ENCODE measurements around the gene EPB41L1. TPM values are rescaled to one million over a fixed set of nuclear protein-coding genes. Genes with fewer than 3 reads are reported as not detected.

EPB41L1 gene
- total and polyA plus RNA-seq, 2 donors: 32.1 to 37.0 TPM

DNA sequence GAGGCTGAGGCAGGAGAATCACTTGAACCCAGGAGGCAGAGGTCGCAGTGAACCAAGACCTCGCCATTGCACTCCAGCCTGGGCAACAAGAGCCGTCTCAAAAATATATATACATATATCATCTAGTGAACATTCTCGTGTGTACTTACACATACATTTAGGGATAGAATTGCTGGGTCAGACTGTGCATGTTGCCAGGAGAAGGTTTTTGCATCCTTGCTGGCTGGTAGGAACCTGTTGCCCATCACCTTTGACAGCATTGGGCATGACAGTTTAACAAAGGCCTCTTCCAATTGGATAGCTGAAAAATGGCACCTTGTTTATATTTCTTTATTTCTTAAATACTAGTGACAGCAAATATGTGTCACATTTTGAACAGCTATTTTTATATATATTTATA, 87.1 kb downstream of the EPB41L1 start:
- Histone ChIP-seq H3K36me3 (ENCODE audit: insufficient read depth) (peaks cover 3% of the 10 kb centered on the region), H3K4me3 (ENCODE audit: low read depth, low read length) (no peak overlapping the region), H3K4me1 (ENCODE audit: insufficient read depth) (no peaks in the 10 kb centered on the region), H3K27ac (ENCODE audit: low read depth) (no peak overlapping the region)
- DNase-seq (ENCODE audit: extremely low spot score): no peak
- 90% methylated on average over 4 of the region's 4 CpGs for WGBS

DNA sequence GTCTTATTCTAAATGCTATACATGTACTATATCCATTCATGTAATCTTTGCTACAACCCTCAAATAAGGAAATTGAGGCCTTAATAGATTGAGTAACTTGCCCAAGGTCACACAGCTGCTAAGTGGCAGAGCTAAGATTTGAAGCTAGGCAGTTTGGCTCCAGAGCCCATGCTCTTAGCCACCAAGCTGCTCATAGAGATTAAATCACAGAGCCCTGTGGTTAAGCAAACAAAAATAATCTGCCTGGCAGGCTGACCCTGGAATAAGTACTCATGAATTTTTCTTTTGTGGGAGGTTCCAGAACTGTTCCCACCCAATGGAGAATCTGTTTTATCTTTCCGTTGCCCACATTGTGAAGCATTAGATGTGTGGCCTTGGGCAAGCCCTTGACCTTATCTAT, 89.2 kb downstream of the EPB41L1 start:
- WGBS: 88% methylated on average over 1 of the region's 1 CpG
- Histone ChIP-seq H3K4me3 (ENCODE audit: low read depth, low read length) (no peak overlapping the region), H3K36me3 (ENCODE audit: insufficient read depth) (peaks cover 7% of the 10 kb centered on the region), H3K4me1 (ENCODE audit: insufficient read depth) (no peaks in the 10 kb centered on the region), H3K27ac (ENCODE audit: low read depth) (no peak overlapping the region)
- no peak for DNase-seq (ENCODE audit: extremely low spot score)

DNA sequence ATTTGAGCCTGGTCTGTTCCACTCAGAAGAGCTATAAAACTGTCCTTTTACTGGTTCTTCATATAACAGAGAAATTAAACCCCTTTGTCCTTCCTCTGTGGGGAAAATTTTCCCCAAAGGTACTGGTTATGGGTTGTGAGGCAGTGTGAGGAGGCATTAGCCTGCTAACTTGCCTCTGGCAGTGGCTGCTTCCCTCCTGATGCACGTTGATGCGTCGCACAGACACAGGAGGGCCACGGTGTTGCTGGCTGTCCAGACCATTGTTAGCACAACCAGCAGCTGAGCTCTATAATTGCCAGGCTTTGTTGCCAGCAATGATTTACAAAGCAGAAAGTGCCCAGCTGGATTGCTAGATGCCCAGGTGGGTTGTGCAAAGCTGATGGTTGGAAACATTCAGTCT, 91.9 kb downstream of the EPB41L1 start:
- 89% methylated on average over 4 of the region's 4 CpGs for WGBS
- Histone ChIP-seq H3K27ac (ENCODE audit: low read depth) (no peak overlapping the region), H3K4me3 (ENCODE audit: low read depth, low read length) (no peak overlapping the region), H3K4me1 (ENCODE audit: insufficient read depth) (no peaks in the 10 kb centered on the region), H3K36me3 (ENCODE audit: insufficient read depth) (peaks cover 4% of the 10 kb centered on the region)
- DNase-seq (ENCODE audit: extremely low spot score): no peak

DNA sequence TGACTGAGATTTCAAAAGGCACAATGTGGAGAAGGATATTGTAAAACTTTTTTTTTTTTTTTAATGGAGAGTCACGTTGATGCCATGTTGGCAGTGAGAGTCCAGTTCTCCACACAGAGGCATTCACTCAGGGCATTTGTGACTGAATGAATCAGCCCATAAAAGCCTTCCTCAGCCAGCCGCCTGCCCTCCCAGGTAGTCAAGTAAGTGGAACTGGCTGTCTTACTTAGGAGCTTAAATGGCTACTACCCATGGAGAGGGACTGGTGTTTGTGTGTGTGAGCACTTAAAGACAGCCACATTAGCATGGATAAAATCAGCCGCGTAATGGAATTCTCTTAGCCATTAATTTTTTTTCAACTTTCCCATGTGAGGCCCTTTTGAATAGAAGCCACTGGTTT, 94.3 kb downstream of the EPB41L1 start:
- 70% methylated on average over 4 of the region's 4 CpGs for WGBS
- no peak for DNase-seq (ENCODE audit: extremely low spot score)
- peaks cover 4% of the 10 kb centered on the region for H3K36me3 ChIP-seq (ENCODE audit: insufficient read depth)
- no peaks in the 10 kb centered on the region for H3K4me1 ChIP-seq (ENCODE audit: insufficient read depth)
- no peak overlapping the region for H3K4me3 ChIP-seq (ENCODE audit: low read depth, low read length)
- H3K27ac ChIP-seq (ENCODE audit: low read depth): no peak overlapping the region

DNA sequence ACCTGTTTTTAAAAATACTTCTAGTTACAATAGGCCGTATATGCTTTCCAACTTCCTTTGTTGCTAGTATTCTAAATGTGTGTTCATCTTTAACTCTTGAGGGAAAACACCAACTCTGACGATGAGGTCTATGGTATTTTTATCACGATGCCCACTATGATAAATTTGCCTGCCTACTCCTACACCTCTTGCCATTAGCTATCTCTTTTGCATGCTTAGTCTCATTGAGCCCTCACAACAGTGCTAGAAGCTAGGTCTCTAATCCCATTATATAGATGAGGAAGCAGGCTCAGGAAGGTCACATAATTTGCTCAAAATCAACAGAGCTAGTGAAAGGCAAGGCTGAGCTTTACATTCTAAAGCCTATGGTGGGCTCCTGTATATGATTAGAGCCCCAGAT, 94.9 kb downstream of the EPB41L1 start:
- Histone ChIP-seq H3K36me3 (ENCODE audit: insufficient read depth) (peaks cover 4% of the 10 kb centered on the region), H3K27ac (ENCODE audit: low read depth) (no peak overlapping the region), H3K4me1 (ENCODE audit: insufficient read depth) (no peaks in the 10 kb centered on the region), H3K4me3 (ENCODE audit: low read depth, low read length) (no peak overlapping the region)
- no peak for DNase-seq (ENCODE audit: extremely low spot score)
- WGBS: 82% methylated on average over 3 of the region's 3 CpGs

DNA sequence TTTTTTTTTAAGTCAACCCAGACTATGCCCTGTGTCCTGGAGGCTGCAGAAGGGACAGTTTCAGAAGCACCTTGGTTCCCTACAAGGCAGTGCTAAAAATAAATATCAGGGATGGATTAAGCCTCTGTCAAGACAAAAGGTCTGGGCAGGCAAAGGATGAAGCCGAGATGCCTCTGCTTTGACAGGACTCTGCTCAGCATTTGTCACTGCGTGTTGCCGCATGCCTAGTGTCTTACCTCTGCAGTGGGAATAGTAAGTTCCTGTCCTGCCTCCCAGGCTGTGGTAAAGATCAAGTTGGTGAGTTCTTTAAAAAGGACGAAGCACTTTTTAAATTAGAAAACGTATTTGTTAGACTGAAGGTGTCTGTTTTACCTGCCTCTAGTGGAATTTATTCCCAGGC, 96.9 kb downstream of the EPB41L1 start:
- 83% methylated on average over 5 of the region's 5 CpGs for WGBS
- H3K27ac ChIP-seq (ENCODE audit: low read depth): no peak overlapping the region
- DNase-seq (ENCODE audit: extremely low spot score): no peak
- no peaks in the 10 kb centered on the region for H3K4me1 ChIP-seq (ENCODE audit: insufficient read depth)
- no peak overlapping the region for H3K4me3 ChIP-seq (ENCODE audit: low read depth, low read length)
- H3K36me3 ChIP-seq (ENCODE audit: insufficient read depth): peaks cover 4% of the 10 kb centered on the region

DNA sequence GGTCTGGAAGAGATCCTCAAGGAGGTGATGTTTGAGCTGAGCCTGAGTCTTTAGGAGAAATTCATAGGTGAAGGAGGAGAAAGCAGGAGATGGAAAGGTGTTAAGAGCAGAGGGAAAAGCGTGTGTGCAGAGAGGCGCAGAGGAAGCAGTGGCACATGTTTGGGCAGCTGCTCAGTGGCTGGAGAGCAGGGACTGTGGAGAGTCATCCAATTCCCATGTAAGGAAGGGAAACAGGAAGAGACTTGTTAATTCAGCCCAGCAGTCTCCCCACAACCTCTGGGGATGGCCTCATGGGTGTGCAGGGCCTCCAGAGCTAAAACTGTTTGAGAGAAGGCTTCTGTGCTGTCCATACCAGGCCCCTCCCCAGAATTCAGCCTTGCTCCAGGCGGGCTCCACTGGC, 98.0 kb downstream of the EPB41L1 start:
- DNase-seq (ENCODE audit: extremely low spot score): no peak
- Histone ChIP-seq H3K36me3 (ENCODE audit: insufficient read depth) (no peaks in the 10 kb centered on the region), H3K27ac (ENCODE audit: low read depth) (no peak overlapping the region), H3K4me3 (ENCODE audit: low read depth, low read length) (no peak overlapping the region), H3K4me1 (ENCODE audit: insufficient read depth) (no peaks in the 10 kb centered on the region)
- 95% methylated on average over 3 of the region's 3 CpGs for WGBS

DNA sequence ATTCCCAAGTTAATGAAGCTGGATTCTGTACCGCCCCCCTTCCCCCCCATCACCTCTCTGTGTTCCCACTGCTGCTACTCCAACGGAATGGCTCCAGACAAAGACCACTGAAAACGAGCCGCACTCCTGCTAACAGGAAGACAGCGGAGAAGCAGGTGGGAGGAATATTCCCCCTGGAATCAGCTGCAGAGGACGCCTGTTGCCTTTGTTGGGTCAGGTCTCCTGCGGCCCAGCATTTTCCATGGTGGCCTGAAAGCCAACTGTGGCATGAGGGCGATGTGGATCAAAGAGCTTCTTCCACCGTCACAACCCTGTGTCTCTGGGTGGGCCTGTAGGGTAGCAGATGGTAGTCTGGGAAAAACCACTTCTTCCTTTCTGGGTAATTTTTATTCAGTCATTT, 98.5 kb downstream of the EPB41L1 start:
- WGBS: 92% methylated on average over 9 of the region's 9 CpGs
- no peaks in the 10 kb centered on the region for H3K36me3 ChIP-seq (ENCODE audit: insufficient read depth)
- H3K27ac ChIP-seq (ENCODE audit: low read depth): no peak overlapping the region
- no peak overlapping the region for H3K4me3 ChIP-seq (ENCODE audit: low read depth, low read length)
- no peaks in the 10 kb centered on the region for H3K4me1 ChIP-seq (ENCODE audit: insufficient read depth)
- DNase-seq (ENCODE audit: extremely low spot score): no peak

DNA sequence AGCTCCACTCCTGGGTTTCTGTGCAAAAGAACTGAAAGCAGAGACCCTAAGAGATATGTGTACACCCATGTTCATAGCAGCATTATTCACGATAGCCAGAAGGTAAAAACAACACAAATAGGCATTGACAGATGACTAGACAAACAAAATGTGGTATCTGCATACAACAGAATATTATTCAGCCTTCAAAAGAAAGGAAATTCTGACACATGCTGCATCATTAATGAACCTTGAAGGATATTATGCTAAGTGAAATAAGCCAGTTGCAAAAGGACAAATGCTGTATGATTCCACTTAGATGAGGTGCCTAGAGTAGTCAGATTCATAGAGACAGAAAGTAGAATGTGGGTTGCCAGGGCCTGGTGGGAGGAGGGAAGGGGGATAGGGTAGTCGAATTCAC, 99.5 kb downstream of the EPB41L1 start:
- Histone ChIP-seq H3K4me1 (ENCODE audit: insufficient read depth) (no peaks in the 10 kb centered on the region), H3K4me3 (ENCODE audit: low read depth, low read length) (no peak overlapping the region), H3K27ac (ENCODE audit: low read depth) (no peak overlapping the region), H3K36me3 (ENCODE audit: insufficient read depth) (no peaks in the 10 kb centered on the region)
- 81% methylated on average over 2 of the region's 2 CpGs for WGBS
- DNase-seq (ENCODE audit: extremely low spot score): no peak

DNA sequence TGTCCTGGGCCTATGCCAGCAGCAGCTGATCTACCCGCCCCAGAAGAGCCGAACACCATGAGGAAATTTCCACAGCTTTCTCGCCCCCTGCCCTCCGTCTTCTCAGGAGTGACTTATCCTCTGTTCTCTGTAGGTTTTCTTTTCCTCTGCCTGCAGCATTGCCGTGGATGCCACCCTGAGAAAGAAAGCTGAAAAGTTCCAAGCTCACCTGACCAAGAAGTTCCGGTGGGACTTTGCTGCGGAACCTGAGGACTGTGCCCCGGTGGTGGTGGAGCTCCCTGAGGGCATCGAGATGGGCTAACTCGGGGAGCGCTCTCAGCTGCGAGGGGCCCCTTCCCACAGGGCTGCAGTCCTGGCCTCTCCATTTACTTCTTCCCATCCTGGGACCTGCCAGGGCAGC, 100.9 kb downstream of the EPB41L1 start:
- WGBS: 97% methylated on average over 12 of the region's 12 CpGs
- Histone ChIP-seq H3K4me1 (ENCODE audit: insufficient read depth) (no peaks in the 10 kb centered on the region), H3K27ac (ENCODE audit: low read depth) (no peak overlapping the region), H3K36me3 (ENCODE audit: insufficient read depth) (no peaks in the 10 kb centered on the region), H3K4me3 (ENCODE audit: low read depth, low read length) (no peak overlapping the region)
- no peak for DNase-seq (ENCODE audit: extremely low spot score)

DNA sequence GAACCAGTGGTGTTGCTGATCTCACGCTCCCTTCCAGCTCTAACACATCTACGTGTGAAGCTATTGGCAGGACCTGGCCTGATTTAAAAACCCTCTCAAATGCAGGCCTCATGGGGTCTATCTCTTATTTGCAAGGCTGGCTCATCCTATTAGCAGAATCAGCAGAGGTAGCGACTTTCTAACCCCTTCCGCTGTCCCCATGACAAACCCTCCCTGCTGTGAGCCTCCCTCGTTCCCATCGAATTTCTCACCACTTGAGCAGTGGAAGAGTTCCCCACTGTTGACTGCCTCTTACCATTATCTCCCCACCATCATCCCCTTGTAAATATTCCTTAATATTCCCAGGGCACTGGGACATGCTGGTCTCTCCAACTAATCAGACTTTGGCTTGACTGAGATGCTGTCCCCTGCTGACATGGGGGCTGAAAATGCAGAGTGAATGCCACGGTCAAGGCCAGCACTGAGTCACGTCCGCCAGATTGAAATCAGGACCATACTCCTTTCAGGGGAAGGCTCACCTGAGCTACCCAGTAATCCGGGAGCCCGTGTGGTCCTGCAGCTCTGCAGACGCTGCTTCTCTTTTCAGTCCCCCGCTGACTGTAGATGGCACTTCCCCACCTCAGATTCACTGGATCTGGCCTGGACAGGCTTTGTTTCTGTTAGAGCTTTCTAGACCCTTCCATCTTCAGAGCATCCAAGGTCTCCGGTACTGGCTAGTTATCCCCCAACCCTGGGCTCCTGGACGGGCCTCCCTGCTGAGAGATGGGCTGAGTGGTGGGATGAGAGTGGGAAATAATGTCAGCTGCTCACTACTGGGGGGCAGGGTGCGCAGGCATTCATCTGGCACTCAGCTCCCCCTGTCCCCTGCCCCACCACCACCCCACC, 104.9 kb downstream of the EPB41L1 start:
- Histone ChIP-seq H3K27ac (ENCODE audit: low read depth) (no peak overlapping the region), H3K4me3 (ENCODE audit: low read depth, low read length) (no peak overlapping the region), H3K4me1 (ENCODE audit: insufficient read depth) (no peaks in the 10 kb centered on the region), H3K36me3 (ENCODE audit: insufficient read depth) (no peaks in the 10 kb centered on the region)
- WGBS: 52% methylated on average over 16 of the region's 16 CpGs
- no peak for DNase-seq (ENCODE audit: extremely low spot score)

DNA sequence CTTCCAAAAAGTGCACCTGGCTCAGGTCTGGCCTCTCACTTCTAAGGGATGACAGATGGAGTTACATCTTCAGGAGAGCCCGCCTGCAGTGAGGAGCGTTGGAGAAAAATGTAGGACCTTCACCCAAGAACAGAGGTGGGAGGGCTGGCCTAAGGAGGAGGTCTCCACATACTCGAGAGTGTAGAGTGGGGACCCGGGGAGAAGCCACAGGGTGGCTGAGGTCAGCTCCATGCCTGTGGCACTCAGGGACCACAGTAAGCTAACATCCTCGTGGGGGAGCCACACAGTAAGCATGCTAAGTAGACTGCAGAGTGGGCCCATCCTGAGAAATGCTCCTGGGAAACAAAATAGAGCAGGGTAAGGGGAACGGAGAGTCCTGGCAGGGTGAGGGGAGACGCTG, 105.8 kb downstream of the EPB41L1 start:
- 70% methylated on average over 7 of the region's 7 CpGs for WGBS

DNA sequence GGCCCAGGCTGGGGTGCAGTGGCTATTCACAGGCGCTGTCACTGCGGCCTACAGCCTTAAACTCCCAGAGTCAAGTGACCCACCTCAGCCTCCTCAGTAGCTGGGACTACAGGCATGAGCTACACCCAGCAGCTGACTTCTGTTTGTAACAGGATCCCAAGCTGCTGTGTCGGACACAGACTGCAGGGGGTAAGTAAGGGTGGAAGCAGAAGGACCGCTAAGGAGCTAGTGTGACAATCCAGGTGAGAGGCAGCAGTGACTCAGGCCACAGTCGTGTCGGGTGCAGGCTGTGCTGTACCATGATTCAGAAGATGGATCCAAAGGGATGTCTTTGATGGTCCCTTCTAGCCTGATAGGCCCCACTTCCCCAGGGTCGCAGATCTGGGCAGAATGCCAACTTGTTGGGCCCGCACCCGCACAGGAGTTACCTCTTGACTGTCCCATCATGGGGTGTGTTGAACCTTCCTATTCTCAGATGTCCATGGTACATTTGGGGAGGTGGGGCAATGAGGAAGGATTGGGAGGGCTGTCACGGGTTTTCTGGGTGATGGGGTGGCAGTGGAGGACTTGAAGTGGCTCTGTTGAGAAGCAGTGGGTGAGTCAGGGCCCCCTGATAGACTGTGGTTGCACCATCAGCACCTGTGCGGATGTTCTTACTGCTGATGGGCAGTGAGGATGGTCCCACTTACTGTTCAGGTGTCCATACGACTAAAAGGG, 107.0 kb downstream of the EPB41L1 start:
- no peak overlapping the region for H3K4me3 ChIP-seq (ENCODE audit: low read depth, low read length)
- no peak overlapping the region for H3K27ac ChIP-seq (ENCODE audit: low read depth)
- 79% methylated on average over 12 of the region's 12 CpGs for WGBS
- H3K36me3 ChIP-seq (ENCODE audit: insufficient read depth): no peaks in the 10 kb centered on the region
- no peak for DNase-seq (ENCODE audit: extremely low spot score)
- H3K4me1 ChIP-seq (ENCODE audit: insufficient read depth): no peaks in the 10 kb centered on the region

More for the DNA sequence above, 105.8 kb downstream of the EPB41L1 start:
- Histone ChIP-seq H3K27ac (ENCODE audit: low read depth) (no peak overlapping the region), H3K36me3 (ENCODE audit: insufficient read depth) (no peaks in the 10 kb centered on the region), H3K4me3 (ENCODE audit: low read depth, low read length) (no peak overlapping the region), H3K4me1 (ENCODE audit: insufficient read depth) (no peaks in the 10 kb centered on the region)
- DNase-seq (ENCODE audit: extremely low spot score): no peak

DNA sequence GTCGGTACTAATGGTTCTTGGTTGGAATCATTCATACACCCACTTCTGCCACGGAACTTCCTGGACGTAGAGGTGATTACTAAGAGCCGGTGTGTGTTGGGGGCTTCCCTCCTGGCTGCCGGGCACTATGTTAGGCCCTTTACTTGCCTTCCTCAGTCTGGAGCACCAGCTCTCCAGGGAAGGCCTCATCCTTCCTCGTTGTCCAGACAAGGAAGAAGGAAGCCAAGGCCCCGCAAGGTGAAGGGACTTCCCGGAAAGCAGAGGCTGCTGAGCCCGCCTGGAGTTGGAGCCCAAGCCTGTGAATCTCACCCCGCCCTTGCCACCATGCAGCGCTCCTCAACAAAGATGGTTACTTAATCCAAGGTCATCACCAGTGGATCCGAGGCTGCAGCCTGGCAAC, 107.9 kb downstream of the EPB41L1 start:
- no peak for DNase-seq (ENCODE audit: extremely low spot score)
- 91% methylated on average over 12 of the region's 12 CpGs for WGBS
- Histone ChIP-seq H3K4me3 (ENCODE audit: low read depth, low read length) (no peak overlapping the region), H3K27ac (ENCODE audit: low read depth) (no peak overlapping the region), H3K36me3 (ENCODE audit: insufficient read depth) (no peaks in the 10 kb centered on the region), H3K4me1 (ENCODE audit: insufficient read depth) (no peaks in the 10 kb centered on the region)
